Heart right ventricle (tissue), 16 donors: Measurements from ENCODE around the gene CORO2B. TPM values are rescaled to one million over a fixed set of nuclear protein-coding genes. Genes with fewer than 3 reads are reported as not detected.

Experiments used
- ATAC-seq, 8 donors: fragments of 200-7000 bp; cut with Tn5 transposase; one replicate each; pipeline ENCODE4 v1.9.1; 2020; ENCODE audit warnings: mild to moderate bottlenecking in 8 of 8, moderate library complexity in 8 of 8, moderate number of reproducible peaks in 1 of 8
- DNase-seq, 2 donors: peaks; one replicate each; pipeline ENCODE4 v3.0.0-alpha.2; 2020
- H3K27ac ChIP-seq, 10 donors: fragments of 200-600 bp; sonication (generic) in 2 of 10; one replicate each; pipeline versions ENCODE4 v1.5.0 to v1.8.0; 2020 to 2022; ENCODE audit warnings: mild to moderate bottlenecking in 3 of 10
- H3K27me3 ChIP-seq, 7 donors: fragments of 200-600 bp; one replicate each; pipeline ENCODE4 v1.8.0; 2021 to 2022; ENCODE audit warnings: mild to moderate bottlenecking in 2 of 7
- H3K36me3 ChIP-seq, 9 donors: fragments of 200-600 bp; sonication (generic) in 1 of 9; one replicate each; pipeline versions ENCODE4 v1.5.0 to v1.8.0; 2020 to 2022; ENCODE audit warnings: mild to moderate bottlenecking in 2 of 9
- H3K4me1 ChIP-seq, 9 donors: fragments of 200-600 bp; sonication (generic) in 1 of 9; one replicate each; pipeline versions ENCODE4 v1.5.0 to v1.8.0; 2020 to 2022; ENCODE audit warnings: mild to moderate bottlenecking in 4 of 9
- H3K4me3 ChIP-seq, 10 donors: fragments of 200-600 bp; sonication (generic) in 2 of 10; one replicate each; pipeline versions ENCODE4 v1.5.0 to v1.8.0; 2020 to 2022; ENCODE audit warnings: mild to moderate bottlenecking in 7 of 10, moderate library complexity in 2 of 10
- H3K9me3 ChIP-seq, 11 donors: fragments of 200-600 bp in 10 of 11; sonication (generic) in 2 of 11; one replicate each; pipeline versions ENCODE4 v1.5.0 to v1.8.0; 2013 to 2022; ENCODE audit warnings: mild to moderate bottlenecking in 2 of 11, control low read depth in 1 of 11, moderate library complexity in 1 of 11
- WGBS, 2 donors: extraction: QIAGEN DNeasy Blood & Tissue Kit; methylation state at CpG; one replicate each; pipeline ENCODE4 v1.1.7; 2013; ENCODE audit warnings: inconsistent platforms in 1 of 2; 5-methylcytosine and 5-hydroxymethylcytosine counted together
- intact Hi-C, 10 donors: fragments of 100-400 bp; cut with DNase I; formaldehyde crosslinking; loops; one replicate each; pipeline versions ENCODE4 v1.11.1 to v1.14.2; 2022
- long read RNA-seq, 3 donors: library from polyadenylated mRNA; unstranded; transcript quantifications; one replicate each; pipeline ENCODE4 v2.0.0, GENCODE V29; 2020 to 2021
- polyA plus RNA-seq, 2 donors: library from polyadenylated mRNA; stranded (reverse); fragments of 200-250 nt; gene quantifications; one replicate each; pipeline ENCODE4 v1.2.3, GENCODE V29; 2013
- total RNA-seq, 10 donors: library from RNA; stranded (reverse); fragmentation: NEBNext Ultra II Directional in 3 of 10; extraction: Animal tissue kit (Norgen Biotek cat#: 25700) in 3 of 10; gene quantifications; one replicate each; pipeline versions ENCODE4 v1.2.1 to v1.2.4, GENCODE V29; 2021 to 2023
- TF ChIP-seq, protein P1 (sequence below), 9 donors: fragments of 200-600 bp; sonication (generic) in 2 of 9; IDR thresholded peaks; one replicate each; pipeline versions ENCODE4 v1.5.0 to v1.8.0; 2021 to 2022; ENCODE audit warnings: antibody characterized with exemption in 9 of 9, mild to moderate bottlenecking in 5 of 9, moderate library complexity in 1 of 9
- donor health status: Arrhythmogenic right ventricular cardiomyopathy.
- donor health status: ischemic (EF 13 %, LVEDD 7.1; RV severe dilation, severe dysfunction).
- donor health status: healthy with polysubstance abuse.
- donor health status: DM: no; HTN: yes; CAD: no.
- donor health status: DM: no; HTN: no; CAD: no.
- donor health status: ischemic (EF 25% LVEDD 6.9; RV normal size, moderate dysfunction).
- donor health status: ischemic (EF 25% LVEDD 5.7; RV mildly dilated, moderate dysfunction).
- donor health status: healthy.
- donor health status: DM: yes; HTN: yes; CAD: no.
- donor health status: Ischemic cardiomyopathy.
- donor health status: ischemic (EF 35%, LVEDD 5.7; RV mildly dilated, moderate dysfunction).
- donor health status: nonischemic (EF 11% LVEDD 7.7; RV severe dilation, severe dysfunction).
- donor health status: DM: yes; HTN: yes; CAD: no.
- donor health status: PGD.
- donor health status: ischemic (EF 29% LVEDD 5.4; RV normal size, mild dysfunction).
- donor health status: nonischemic (EF 23%, LVEDD 6.1; RV moderate dilation, normal function).

Gene CORO2B, protein sequence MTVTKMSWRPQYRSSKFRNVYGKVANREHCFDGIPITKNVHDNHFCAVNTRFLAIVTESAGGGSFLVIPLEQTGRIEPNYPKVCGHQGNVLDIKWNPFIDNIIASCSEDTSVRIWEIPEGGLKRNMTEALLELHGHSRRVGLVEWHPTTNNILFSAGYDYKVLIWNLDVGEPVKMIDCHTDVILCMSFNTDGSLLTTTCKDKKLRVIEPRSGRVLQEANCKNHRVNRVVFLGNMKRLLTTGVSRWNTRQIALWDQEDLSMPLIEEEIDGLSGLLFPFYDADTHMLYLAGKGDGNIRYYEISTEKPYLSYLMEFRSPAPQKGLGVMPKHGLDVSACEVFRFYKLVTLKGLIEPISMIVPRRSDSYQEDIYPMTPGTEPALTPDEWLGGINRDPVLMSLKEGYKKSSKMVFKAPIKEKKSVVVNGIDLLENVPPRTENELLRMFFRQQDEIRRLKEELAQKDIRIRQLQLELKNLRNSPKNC
- total RNA-seq (1 to 10 TPM; 2.6 to 8.1 (median 4.5) TPM), polyA plus RNA-seq (1 to 10 TPM; 7.1 to 7.6 TPM)
- long read RNA-seq, donor 1, partial matches to known transcripts = 3 of 5 reads
- long read RNA-seq, donor 1, other reads (novel, unspliced or antisense) = 1 of 5 reads
- long read RNA-seq, donor 2, partial matches to known transcripts = 0 of 3 reads
- long read RNA-seq, donor 2, other reads (novel, unspliced or antisense) = 2 of 3 reads
- long read RNA-seq, donor 3, partial matches to known transcripts = 3 of 3 reads
- long read RNA-seq, donor 3, other reads (novel, unspliced or antisense) = 0 of 3 reads

DNA sequence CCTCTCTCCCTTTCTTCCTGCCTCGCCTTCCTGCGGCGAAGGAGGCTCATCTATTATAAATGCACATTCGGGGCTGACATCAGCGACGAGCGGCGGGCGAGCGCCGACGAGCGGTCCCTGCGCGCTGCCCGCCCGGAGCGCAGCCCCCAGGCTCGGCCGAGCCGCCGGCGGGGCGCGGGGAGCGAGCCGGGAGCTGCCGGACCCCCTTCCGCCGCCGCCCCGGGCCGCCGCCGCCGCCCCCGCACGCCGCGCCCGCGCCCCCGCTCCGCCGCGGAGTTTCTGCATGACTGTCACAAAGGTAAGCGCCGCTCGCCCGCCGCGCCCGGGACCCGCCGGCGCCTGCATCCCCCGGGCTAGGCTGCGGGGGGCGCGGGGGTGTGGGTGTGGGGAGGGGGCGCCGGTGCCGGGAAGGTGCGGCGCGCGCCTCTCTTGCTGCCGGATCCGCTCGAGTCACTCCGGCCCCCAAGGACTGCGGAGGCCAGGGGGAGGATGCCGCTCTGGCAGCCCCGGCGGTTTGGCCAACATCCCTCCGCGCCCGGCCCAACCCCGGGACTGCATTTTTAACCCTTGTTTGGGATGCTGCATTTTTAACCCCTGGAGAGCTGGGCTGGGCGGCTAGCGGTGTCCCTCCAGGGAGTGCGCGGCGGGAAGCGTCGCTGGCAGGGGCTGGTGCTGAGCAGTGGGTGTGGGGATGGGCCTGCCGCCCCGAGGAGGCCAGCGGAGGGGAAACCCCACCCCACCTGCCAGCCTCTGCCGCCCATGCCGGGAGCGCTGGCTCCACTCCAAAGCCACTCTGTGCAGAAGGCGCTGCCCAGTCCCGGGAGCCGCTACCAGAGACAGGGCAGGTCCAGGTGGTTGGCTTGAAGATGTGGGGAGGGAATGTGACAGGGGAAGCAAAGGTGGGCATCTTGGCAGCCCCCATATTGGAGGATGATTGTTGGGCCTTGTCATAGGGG, at the start of gene CORO2B:
Gene CORO2B, plus strand, starts transcription at position 14 of the 956 bp plus-strand sequence. Its CDS starts 270 bp downstream, at position 284.
- Histone ChIP-seq H3K27ac (peak within 1 kb of the TSS; percentile 76 to 92 (median 86)), H3K27me3 (peaks cover 0 to 40% (median 0%) of the 10 kb centered on the region in 7 donors), H3K36me3 (no peaks in the 10 kb centered on the region), H3K4me3 (peak within 1 kb of the TSS; percentile 37 to 89 (median 70)), H3K4me1 (peaks cover 6 to 60% (median 25%) of the 10 kb centered on the region in 9 donors), H3K9me3 (no peaks in the 10 kb centered on the region)
- ATAC-seq (peak; percentile 13 to 59 (median 29)), DNase-seq (peak; percentile 42 to 63)
- intact Hi-C loops = loop anchor here in 8 of 10 donors (2.0 to 5.0 kb wide), 5 partner anchors 43 to 96 kb away; no protein-coding TSS in a partner anchor
- 3 to 4% methylated on average over 58 to 95 of the region's 95 CpGs for WGBS, 2 donors
- TF ChIP-seq, protein P1, sequence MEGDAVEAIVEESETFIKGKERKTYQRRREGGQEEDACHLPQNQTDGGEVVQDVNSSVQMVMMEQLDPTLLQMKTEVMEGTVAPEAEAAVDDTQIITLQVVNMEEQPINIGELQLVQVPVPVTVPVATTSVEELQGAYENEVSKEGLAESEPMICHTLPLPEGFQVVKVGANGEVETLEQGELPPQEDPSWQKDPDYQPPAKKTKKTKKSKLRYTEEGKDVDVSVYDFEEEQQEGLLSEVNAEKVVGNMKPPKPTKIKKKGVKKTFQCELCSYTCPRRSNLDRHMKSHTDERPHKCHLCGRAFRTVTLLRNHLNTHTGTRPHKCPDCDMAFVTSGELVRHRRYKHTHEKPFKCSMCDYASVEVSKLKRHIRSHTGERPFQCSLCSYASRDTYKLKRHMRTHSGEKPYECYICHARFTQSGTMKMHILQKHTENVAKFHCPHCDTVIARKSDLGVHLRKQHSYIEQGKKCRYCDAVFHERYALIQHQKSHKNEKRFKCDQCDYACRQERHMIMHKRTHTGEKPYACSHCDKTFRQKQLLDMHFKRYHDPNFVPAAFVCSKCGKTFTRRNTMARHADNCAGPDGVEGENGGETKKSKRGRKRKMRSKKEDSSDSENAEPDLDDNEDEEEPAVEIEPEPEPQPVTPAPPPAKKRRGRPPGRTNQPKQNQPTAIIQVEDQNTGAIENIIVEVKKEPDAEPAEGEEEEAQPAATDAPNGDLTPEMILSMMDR (IDR thresholded peaks at IDR 0.05) = no peak

DNA sequence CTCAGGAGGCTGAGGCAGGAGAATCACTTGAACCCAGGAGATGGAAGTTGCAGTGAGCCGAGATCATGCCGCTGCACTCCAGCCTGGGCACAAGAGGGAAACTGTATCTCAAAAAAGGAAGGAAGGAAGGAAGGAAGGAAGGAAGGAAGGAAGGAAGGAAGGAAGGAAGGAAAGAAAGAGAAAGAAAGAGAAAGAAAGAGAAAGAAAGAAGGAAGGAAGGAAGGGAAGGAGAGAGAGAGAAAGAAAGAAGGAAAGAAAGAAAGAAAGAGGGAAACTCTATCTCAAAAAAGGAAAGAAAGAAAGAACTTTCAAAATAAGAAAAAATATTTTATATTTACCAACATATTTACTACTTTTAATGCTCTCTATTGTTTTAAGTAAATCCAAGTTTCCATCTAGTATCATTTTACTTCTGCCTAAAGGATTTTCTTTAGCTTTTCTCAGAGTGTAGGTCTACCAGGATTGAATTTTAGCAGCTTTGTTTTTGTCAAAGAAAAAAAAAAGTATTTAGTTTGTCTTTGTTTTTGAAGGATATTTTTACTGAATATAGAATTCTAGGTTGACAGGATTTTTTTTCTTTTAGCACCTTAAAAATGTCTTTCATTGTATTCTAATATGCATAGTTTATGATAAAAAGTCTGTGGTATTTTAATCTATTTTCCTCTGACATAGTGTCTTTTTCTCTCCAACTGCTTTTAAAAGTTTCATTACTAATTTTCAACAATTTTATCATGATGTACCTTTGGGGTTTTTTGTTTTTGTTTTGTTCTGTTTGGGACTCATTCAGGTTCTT, 47.2 kb upstream of the CORO2B start:
- DNase-seq = no peak
- peaks cover 0 to 13% (median 0%) of the 10 kb centered on the region in 9 donors for H3K4me1 ChIP-seq
- ATAC-seq = no peak
- 97 to 98% methylated on average over 2 of the region's 2 CpGs for WGBS, 2 donors
- TF ChIP-seq, protein P1 (IDR thresholded peaks at IDR 0.05) = no peak
- no peaks in the 10 kb centered on the region for H3K27me3 ChIP-seq
- no peaks in the 10 kb centered on the region for H3K36me3 ChIP-seq
- H3K27ac ChIP-seq = no peak overlapping the region
- H3K9me3 ChIP-seq = peaks cover 0 to 36% (median 10%) of the 10 kb centered on the region in 11 donors
- H3K4me3 ChIP-seq = no peak overlapping the region
- intact Hi-C loops = no loop called here

DNA sequence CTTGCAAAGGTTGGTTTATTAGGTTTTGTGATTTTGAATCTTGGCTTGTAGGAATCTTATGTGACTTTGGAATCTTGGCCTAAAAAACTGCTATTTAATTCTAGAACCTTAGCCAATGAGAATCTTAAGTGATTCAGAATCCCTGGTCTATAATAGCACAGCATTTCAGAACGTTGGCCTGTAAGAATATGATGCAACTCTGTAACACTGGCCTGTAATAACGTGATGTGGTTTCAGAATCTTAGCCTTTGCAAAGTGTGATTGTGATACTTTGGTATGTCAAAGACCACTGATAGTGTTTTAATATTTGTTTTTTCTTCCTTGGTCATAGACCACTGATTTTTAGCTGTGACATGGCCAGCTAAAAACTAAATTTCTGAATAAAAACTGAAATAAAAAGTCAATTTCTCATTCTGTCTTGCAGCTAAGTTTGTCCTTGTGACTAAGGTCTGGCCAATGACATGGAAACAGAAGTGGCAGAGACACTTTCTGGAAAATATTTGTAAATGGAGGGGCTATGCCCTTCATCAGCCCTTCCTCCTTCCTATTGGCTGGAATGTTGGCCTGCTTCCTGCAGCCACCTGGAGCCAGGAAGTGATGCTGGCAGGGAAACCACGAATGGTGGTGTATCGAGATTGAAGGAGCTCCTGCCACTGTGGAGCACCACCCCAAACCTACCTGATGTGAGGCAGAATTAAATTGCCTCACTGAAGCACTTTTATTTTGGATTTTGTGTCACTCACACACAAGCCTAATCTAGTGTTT, 42.3 kb upstream of the CORO2B start:
- intact Hi-C loops = no loop called here
- WGBS, 2 donors = 53 to 71% methylated on average over 4 of the region's 4 CpGs

More for the DNA sequence above, 42.3 kb upstream of the CORO2B start:
- Histone ChIP-seq H3K27me3 (no peaks in the 10 kb centered on the region), H3K4me1 (no peaks in the 10 kb centered on the region), H3K4me3 (no peak overlapping the region), H3K36me3 (no peaks in the 10 kb centered on the region), H3K9me3 (peaks cover 0 to 32% (median 10%) of the 10 kb centered on the region in 11 donors), H3K27ac (peak overlapping the region in 2 of 10 donors; percentile 22 to 43)
- DNase-seq (no peak), ATAC-seq (peak in 1 of 8 donors; percentile 87)
- TF ChIP-seq, protein P1 (IDR thresholded peaks at IDR 0.05) = no peak
